HG02763 (cell line): ENCODE measurements around the gene MYCBPAP.

Source experiments
- ATAC-seq: cut with Tn5 transposase; IDR thresholded peaks from one replicate; pipeline ENCODE4 v1.9.1; 2021; ENCODE audit warnings: mild to moderate bottlenecking, moderate library complexity; ENCODE audit not compliant: unreplicated experiment

Gene MYCBPAP

GRCh38 chr17:50550661-50551432 is 42.6 kb downstream of the MYCBPAP start:
- no peak for ATAC-seq

- ATAC-seq, result no peak
These were observed 43.2 kb downstream of the MYCBPAP start for GRCh38 chr17:50551433-50551815.

- no peak for ATAC-seq
These were observed 43.6 kb downstream of the MYCBPAP start for GRCh38 chr17:50551884-50552283.

- no peak for ATAC-seq
These were observed 46.0 kb downstream of the MYCBPAP start for GRCh38 chr17:50554201-50554600.

GRCh38 chr17:50556803-50557202 is 48.6 kb downstream of the MYCBPAP start:
- no peak for ATAC-seq

- ATAC-seq, result no peak
These were observed 49.4 kb downstream of the MYCBPAP start for GRCh38 chr17:50557630-50558029.

GRCh38 chr17:50558091-50558490 is 49.9 kb downstream of the MYCBPAP start:
- no peak for ATAC-seq

GRCh38 chr17:50558581-50558940 is 50.3 kb downstream of the MYCBPAP start:
- no peak for ATAC-seq

- ATAC-seq, result no peak
These were observed 50.8 kb downstream of the MYCBPAP start for GRCh38 chr17:50558941-50559614.

GRCh38 chr17:50559674-50560184 is 51.5 kb downstream of the MYCBPAP start:
- no peak for ATAC-seq

GRCh38 chr17:50560185-50560824 is 52.1 kb downstream of the MYCBPAP start, which contains the start of gene CACNA1G:
TSS of gene CACNA1G (plus strand) at chr17:50560715. CDS start at chr17:50561460, 745 bp downstream.
- peak; percentile 94 for ATAC-seq

- ATAC-seq, result no peak
These were observed 52.9 kb downstream of the MYCBPAP start for GRCh38 chr17:50560931-50561745.

GRCh38 chr17:50561746-50562141 is 53.5 kb downstream of the MYCBPAP start:
- ATAC-seq, result no peak

- ATAC-seq, result no peak
These were observed 54.2 kb downstream of the MYCBPAP start for GRCh38 chr17:50562242-50563091.

GRCh38 chr17:50563092-50563511 is 54.9 kb downstream of the MYCBPAP start:
- no peak for ATAC-seq

GRCh38 chr17:50564916-50565315 is 56.7 kb downstream of the MYCBPAP start:
- no peak for ATAC-seq

GRCh38 chr17:50565402-50566350 is 57.4 kb downstream of the MYCBPAP start:
- no peak for ATAC-seq

GRCh38 chr17:50566886-50567285 is 58.6 kb downstream of the MYCBPAP start:
- no peak for ATAC-seq

GRCh38 chr17:50568659-50569058 is 60.4 kb downstream of the MYCBPAP start:
- ATAC-seq, result no peak
